Measurements from ENCODE around the gene PSMB7. TPM values are rescaled to one million over a fixed set of nuclear protein-coding genes. Genes with fewer than 3 reads are reported as not detected.

Gene PSMB7
- total RNA-seq, 1 donor from 2014 or later = 73.5 TPM

DNA sequence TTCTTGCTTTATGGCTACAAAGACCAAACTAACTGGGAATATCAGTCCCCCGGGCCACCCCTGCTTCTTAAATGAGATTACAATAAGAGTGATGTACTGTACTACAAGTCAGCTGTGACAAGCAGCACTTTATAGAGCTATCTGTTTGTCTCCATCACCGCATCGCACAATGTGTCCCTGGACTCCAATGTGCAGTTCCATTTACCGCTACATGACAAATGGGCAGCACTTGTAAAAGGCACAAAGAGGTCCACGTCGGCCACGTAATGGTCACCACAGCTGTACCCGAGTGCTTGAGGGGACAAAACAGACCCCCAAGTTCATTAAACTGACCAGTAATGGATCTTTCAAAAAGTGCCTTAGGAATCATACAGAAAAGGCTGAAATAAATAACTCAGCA is 54.1 kb downstream of the PSMB7 start:
- no peaks in the 10 kb centered on the region for H3K4me1 ChIP-seq
- ATAC-seq = no peak
- no peak for DNase-seq
- H3K36me3 ChIP-seq = peaks cover 22% of the 10 kb centered on the region
- intact Hi-C loops (cut with DNase I) = no loop called here
- TF ChIP-seq, protein P1, sequence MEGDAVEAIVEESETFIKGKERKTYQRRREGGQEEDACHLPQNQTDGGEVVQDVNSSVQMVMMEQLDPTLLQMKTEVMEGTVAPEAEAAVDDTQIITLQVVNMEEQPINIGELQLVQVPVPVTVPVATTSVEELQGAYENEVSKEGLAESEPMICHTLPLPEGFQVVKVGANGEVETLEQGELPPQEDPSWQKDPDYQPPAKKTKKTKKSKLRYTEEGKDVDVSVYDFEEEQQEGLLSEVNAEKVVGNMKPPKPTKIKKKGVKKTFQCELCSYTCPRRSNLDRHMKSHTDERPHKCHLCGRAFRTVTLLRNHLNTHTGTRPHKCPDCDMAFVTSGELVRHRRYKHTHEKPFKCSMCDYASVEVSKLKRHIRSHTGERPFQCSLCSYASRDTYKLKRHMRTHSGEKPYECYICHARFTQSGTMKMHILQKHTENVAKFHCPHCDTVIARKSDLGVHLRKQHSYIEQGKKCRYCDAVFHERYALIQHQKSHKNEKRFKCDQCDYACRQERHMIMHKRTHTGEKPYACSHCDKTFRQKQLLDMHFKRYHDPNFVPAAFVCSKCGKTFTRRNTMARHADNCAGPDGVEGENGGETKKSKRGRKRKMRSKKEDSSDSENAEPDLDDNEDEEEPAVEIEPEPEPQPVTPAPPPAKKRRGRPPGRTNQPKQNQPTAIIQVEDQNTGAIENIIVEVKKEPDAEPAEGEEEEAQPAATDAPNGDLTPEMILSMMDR (IDR thresholded peaks at IDR 0.05) = no peak
- H3K9me3 ChIP-seq = no peaks in the 10 kb centered on the region
- no peak overlapping the region for H3K4me3 ChIP-seq
- H3K27me3 ChIP-seq = no peaks in the 10 kb centered on the region
- no peak overlapping the region for H3K27ac ChIP-seq

DNA sequence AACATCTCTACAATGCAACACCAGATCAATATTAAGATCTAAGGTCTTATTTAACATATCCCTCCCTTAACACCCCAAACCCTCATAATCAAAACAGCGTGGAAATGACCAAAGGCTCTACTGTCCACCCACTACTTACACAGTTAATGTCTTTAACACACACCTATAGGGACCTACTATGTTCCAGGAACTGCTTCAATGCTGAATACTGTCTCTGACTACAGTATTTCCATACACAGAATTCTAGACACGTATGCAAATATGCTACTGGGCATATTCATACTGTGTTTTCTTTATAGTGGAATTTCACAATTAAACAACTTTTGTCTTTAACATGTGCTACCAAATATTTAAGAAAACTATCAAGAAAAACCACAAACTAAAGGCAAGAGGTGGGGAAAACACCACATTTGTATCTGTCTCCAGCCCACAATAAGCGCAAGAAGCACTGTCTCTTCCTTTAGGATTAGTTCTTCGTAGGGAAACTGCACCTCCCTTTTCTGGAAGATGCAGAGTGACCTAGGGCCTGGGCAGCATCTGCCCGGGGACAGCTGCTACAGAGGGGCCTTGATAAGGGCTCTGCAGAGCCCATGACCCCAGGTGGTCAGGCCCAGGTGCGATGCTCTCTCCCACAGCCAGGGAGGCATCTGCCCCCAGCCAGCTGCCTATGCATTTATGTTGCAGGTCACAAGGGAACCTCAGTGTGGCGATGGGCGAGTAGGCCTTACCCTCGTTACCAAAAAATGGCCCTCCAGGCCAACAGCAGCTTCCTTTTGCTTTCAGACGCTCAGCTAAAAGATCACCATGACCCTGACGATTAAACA is 55.2 kb downstream of the PSMB7 start:
- peaks cover 31% of the 10 kb centered on the region for H3K36me3 ChIP-seq
- no peak for DNase-seq
- H3K4me3 ChIP-seq = no peak overlapping the region
- no peaks in the 10 kb centered on the region for H3K9me3 ChIP-seq
- H3K4me1 ChIP-seq = no peaks in the 10 kb centered on the region
- H3K27me3 ChIP-seq = no peaks in the 10 kb centered on the region
- no peak overlapping the region for H3K27ac ChIP-seq
- TF ChIP-seq, protein P1 (IDR thresholded peaks at IDR 0.05) = no peak
- ATAC-seq = no peak
- intact Hi-C loops (cut with DNase I) = no loop called here

DNA sequence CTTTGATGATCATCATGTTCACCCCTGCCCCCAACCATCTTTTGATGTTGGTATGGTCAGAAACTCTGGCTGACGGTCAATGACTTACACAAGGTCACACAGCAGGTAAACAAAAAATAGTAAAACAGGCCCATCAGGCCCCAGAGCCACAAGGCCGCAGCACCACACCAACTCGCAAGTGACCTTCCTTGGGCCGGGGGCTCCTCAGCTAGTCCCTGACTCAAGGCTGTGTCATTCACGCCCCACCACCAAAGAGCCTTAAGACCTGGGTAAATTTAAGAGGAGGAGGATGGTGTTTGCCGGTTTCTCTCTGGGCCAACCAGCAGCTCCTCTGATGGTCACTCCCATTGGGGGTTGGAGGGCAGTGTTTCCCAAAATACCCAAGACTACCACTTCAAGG is 55.8 kb downstream of the PSMB7 start:
- H3K36me3 ChIP-seq = peaks cover 38% of the 10 kb centered on the region
- intact Hi-C loops (cut with DNase I) = no loop called here
- TF ChIP-seq, protein P1 (IDR thresholded peaks at IDR 0.05) = no peak
- DNase-seq = no peak
- no peak for ATAC-seq
- H3K27me3 ChIP-seq = no peaks in the 10 kb centered on the region
- H3K27ac ChIP-seq = no peak overlapping the region
- no peaks in the 10 kb centered on the region for H3K4me1 ChIP-seq
- H3K4me3 ChIP-seq = no peak overlapping the region
- H3K9me3 ChIP-seq = no peaks in the 10 kb centered on the region

DNA sequence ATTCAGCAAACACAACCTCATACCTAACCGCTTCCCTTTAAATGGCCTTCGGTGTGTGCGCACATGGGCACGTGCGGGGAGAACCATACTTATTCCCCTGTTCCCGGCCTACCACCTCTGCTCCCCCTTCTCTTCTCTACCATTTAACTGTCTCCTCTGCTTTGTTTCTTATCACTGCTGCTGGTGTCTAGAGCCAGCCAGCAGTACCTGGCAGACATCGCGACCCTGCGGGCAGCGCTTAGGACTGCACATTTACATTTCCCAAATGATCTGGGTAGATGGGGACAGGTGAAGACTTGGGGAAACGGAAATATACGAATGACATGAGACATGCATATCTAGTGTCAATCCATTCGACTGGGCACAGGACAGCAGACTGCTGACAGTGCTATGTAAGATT is 56.6 kb downstream of the PSMB7 start:
- Histone ChIP-seq H3K4me1 (no peaks in the 10 kb centered on the region), H3K36me3 (peaks cover 42% of the 10 kb centered on the region), H3K9me3 (no peaks in the 10 kb centered on the region), H3K27me3 (no peaks in the 10 kb centered on the region), H3K27ac (no peak overlapping the region), H3K4me3 (no peak overlapping the region)
- intact Hi-C loops (cut with DNase I) = no loop called here
- TF ChIP-seq, protein P1 (IDR thresholded peaks at IDR 0.05) = no peak
- DNase-seq = no peak
- no peak for ATAC-seq

DNA sequence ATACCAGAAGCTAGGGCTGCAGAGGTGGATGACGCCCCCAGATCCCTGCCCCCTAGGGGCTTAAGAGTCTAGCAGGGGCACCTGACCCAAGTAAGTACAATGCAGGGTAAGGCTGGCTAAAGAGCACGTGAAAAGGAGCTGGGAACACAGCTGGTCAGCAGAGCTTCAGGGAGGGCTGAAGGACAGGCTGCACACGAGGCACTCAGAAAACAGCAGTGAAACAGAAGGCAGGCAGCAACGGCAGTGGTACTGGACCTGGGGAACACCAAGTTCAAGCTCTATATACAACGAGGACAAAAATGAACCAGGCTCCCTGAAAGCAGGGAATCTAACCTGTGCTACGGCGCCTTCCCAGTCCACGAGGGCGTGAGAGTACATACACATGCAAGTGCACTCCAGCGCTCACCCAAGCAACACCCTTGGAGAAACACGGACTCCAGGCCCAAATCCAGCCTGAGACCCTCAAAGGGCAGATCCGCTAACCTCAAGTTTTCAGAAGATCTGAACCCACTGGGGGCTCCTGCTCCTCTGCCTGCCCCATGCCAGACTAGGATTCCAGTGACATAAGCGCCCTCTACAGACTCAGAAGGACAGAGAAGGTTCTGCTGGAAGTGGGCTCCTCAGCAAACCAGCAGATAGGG is 57.4 kb downstream of the PSMB7 start:
- DNase-seq = no peak
- Histone ChIP-seq H3K36me3 (peaks cover 50% of the 10 kb centered on the region), H3K9me3 (no peaks in the 10 kb centered on the region), H3K4me1 (no peaks in the 10 kb centered on the region), H3K27me3 (no peaks in the 10 kb centered on the region), H3K27ac (no peak overlapping the region), H3K4me3 (no peak overlapping the region)
- no peak for ATAC-seq
- intact Hi-C loops (cut with DNase I) = no loop called here
- TF ChIP-seq, protein P1 (IDR thresholded peaks at IDR 0.05) = no peak
